ENCODE measurements around the gene PRR5L. TPM values are rescaled to one million over a fixed set of nuclear protein-coding genes. Genes with fewer than 3 reads are reported as not detected.

The PRR5L gene
- total RNA-seq, 2 experiments from 2014 or later = 7.0 to 8.1 TPM

GRCh38 chr11:36409152-36409816, 113.2 kb downstream of the PRR5L start:
- Mint-ChIP-seq H3K4me3 (peak overlapping the region; percentile 39), H3K36me3 (ENCODE audit: low read depth) (no peaks in the 10 kb centered on the region), H3K27ac (peak overlapping the region; percentile 94), H3K4me1 (ENCODE audit: low read depth) (peaks cover 56% of the 10 kb centered on the region), H3K9me3 (no peaks in the 10 kb centered on the region), H3K27me3 (no peaks in the 10 kb centered on the region)
- peak; percentile 75 for ATAC-seq
- POLR2A ChIA-PET = interaction anchor here (0.7 to 3.4 kb wide), 2 partner anchors 11 to 26 kb away, joined by 3 to 14 read pairs; no protein-coding TSS in a partner anchor
- intact Hi-C loops (cut with micrococcal nuclease) = no loop called here
- no peak for TF ChIP-seq CTCF (IDR thresholded peaks at IDR 0.05)
- DNase-seq = peak; percentile 49
- CTCF ChIA-PET = no interaction called here

GRCh38 chr11:36411202-36411640, 115.1 kb downstream of the PRR5L start:
- CTCF ChIA-PET = interaction anchor here (1.0 to 1.8 kb wide), 5 partner anchors 9 to 40 kb away, joined by 3 to 4 read pairs (median 3); no protein-coding TSS in a partner anchor
- POLR2A ChIA-PET = interaction anchor here (0.7 to 3.4 kb wide), 3 partner anchors 9 to 65 kb away, joined by 3 to 14 read pairs (median 4); no protein-coding TSS in a partner anchor
- H3K27ac Mint-ChIP-seq = peak overlapping the region; percentile 65
- H3K36me3 Mint-ChIP-seq (ENCODE audit: low read depth) = peaks cover 2% of the 10 kb centered on the region
- intact Hi-C loops (cut with micrococcal nuclease) = no loop called here
- H3K9me3 Mint-ChIP-seq = no peaks in the 10 kb centered on the region
- DNase-seq (peak; percentile 24), ATAC-seq (no peak)
- H3K27me3 Mint-ChIP-seq = no peaks in the 10 kb centered on the region
- no peak overlapping the region for H3K4me3 Mint-ChIP-seq
- peaks cover 54% of the 10 kb centered on the region for H3K4me1 Mint-ChIP-seq (ENCODE audit: low read depth)
- TF ChIP-seq CTCF (IDR thresholded peaks at IDR 0.05) = no peak

- Mint-ChIP-seq H3K27me3 (no peaks in the 10 kb centered on the region), H3K4me1 (ENCODE audit: low read depth) (peaks cover 60% of the 10 kb centered on the region), H3K27ac (peak overlapping the region; percentile 53), H3K9me3 (no peaks in the 10 kb centered on the region), H3K4me3 (no peak overlapping the region), H3K36me3 (ENCODE audit: low read depth) (peaks cover 2% of the 10 kb centered on the region)
- CTCF ChIA-PET = interaction anchor here (1.1 to 1.3 kb wide), 3 partner anchors 14 to 151 kb away, joined by 3 read pairs; no protein-coding TSS in a partner anchor
- POLR2A ChIA-PET = interaction anchor here (3.4 kb wide), 1 partner anchor 7 kb away, joined by 14 read pairs; no protein-coding TSS in a partner anchor
- TF ChIP-seq CTCF (IDR thresholded peaks at IDR 0.05) = no peak
- ATAC-seq (no peak), DNase-seq (no peak)
- intact Hi-C loops (cut with micrococcal nuclease) = no loop called here
Observed at GRCh38 chr11:36412781-36413383, 116.8 kb downstream of the PRR5L start.

GRCh38 chr11:36417154-36417553, 121.1 kb downstream of the PRR5L start:
- H3K4me3 Mint-ChIP-seq = no peak overlapping the region
- no peak for TF ChIP-seq CTCF (IDR thresholded peaks at IDR 0.05)
- POLR2A ChIA-PET = no interaction called here
- peaks cover 43% of the 10 kb centered on the region for H3K4me1 Mint-ChIP-seq (ENCODE audit: low read depth)
- peak overlapping the region; percentile 61 for H3K27ac Mint-ChIP-seq
- no peaks in the 10 kb centered on the region for H3K9me3 Mint-ChIP-seq
- intact Hi-C loops (cut with micrococcal nuclease) = no loop called here
- DNase-seq = peak; percentile 18
- peaks cover 5% of the 10 kb centered on the region for H3K36me3 Mint-ChIP-seq (ENCODE audit: low read depth)
- ATAC-seq = no peak
- peaks cover 3% of the 10 kb centered on the region for H3K27me3 Mint-ChIP-seq
- CTCF ChIA-PET = no interaction called here

Measured in activated CD8-positive, alpha-beta T cell treated with anti-CD3 and anti-CD28 coated beads for 36 hours (primary cell).